Stomach (tissue), 9 donors: ENCODE results near the gene THAP7. TPM values are rescaled to one million over a fixed set of nuclear protein-coding genes. Genes with fewer than 3 reads are reported as not detected.

Experiments
- DNase-seq, 2 donors: peaks; one replicate each; pipeline versions ENCODE4 v3.0.0 to v3.0.0-alpha.2; 2013 to 2019
- H3K27ac ChIP-seq, 5 donors: fragments of 200-600 bp in 4 of 5; sonication (generic) in 4 of 5; one replicate each; pipeline ENCODE4 v1.5.1; 2013 to 2019; ENCODE audit warnings: mild to moderate bottlenecking in 1 of 5, moderate library complexity in 1 of 5
- H3K27me3 ChIP-seq, 3 donors: fragments of 200-600 bp; sonication (generic); one replicate each; pipeline ENCODE4 v1.5.1; 2017 to 2019; ENCODE audit warnings: mixed run types in 1 of 3
- H3K36me3 ChIP-seq, 4 donors: fragments of 200-600 bp; sonication (generic); 1 replicate in 3 of 4; 2 replicates in 1 of 4; pipeline ENCODE4 v1.5.1; 2016 to 2019
- H3K4me1 ChIP-seq, 4 donors: fragments of 200-600 bp; sonication (generic); one replicate each; pipeline ENCODE4 v1.5.1; 2016 to 2019
- H3K4me3 ChIP-seq, 4 donors: fragments of 200-600 bp; sonication (generic) in 3 of 4; one replicate each; pipeline ENCODE4 v1.5.1; 2016 to 2019; ENCODE audit warnings: mild to moderate bottlenecking in 1 of 4
- H3K9me3 ChIP-seq, 4 donors: fragments of 200-600 bp; sonication (generic); one replicate each; pipeline ENCODE4 v1.5.1; 2016 to 2019
- CTCF ChIP-seq, 7 experiments: fragments of 450-650 bp in 4 of 7; fragments of 200-600 bp in 3 of 7; sonication (generic) in 3 of 7; IDR thresholded peaks; one replicate each; pipeline ENCODE4 v1.5.1; 2016 to 2019; ENCODE audit warnings: antibody characterized with exemption in 7 of 7, control low read depth in 2 of 7, mild to moderate bottlenecking in 1 of 7
- EP300 ChIP-seq: sonication (generic); formaldehyde crosslinking; IDR thresholded peaks from one replicate; pipeline ENCODE4 v1.6.1; 2017; ENCODE audit warnings: antibody characterized with exemption
- POLR2A ChIP-seq, 4 donors: fragments of 450-650 bp; IDR thresholded peaks; one replicate each; pipeline ENCODE4 v1.6.1; 2016; ENCODE audit warnings: antibody characterized with exemption in 4 of 4, control low read depth in 2 of 4, mild to moderate bottlenecking in 1 of 4, moderate library complexity in 1 of 4
- POLR2AphosphoS5 ChIP-seq, 3 donors: sonication (generic); formaldehyde crosslinking; IDR thresholded peaks; one replicate each; pipeline ENCODE4 v1.6.1; 2016; ENCODE audit warnings: antibody characterized with exemption in 3 of 3
- WGBS, 5 donors: extraction: QIAGEN DNeasy Blood & Tissue Kit in 3 of 5; methylation state at CpG; one replicate each; pipeline versions ENCODE4 v1.1.5 to v1.1.7; 2013 to 2018; 5-methylcytosine and 5-hydroxymethylcytosine counted together
- intact Hi-C: fragments of 100-400 bp; cut with DNase I; formaldehyde crosslinking; loops from one replicate; pipeline ENCODE4 v1.15.1; 2023; ENCODE audit warnings: low total_unique reads
- polyA plus RNA-seq, 3 donors: library from polyadenylated mRNA; stranded (reverse); fragments of 200-250 nt; gene quantifications; one replicate each; pipeline ENCODE4 v1.2.3, GENCODE V29; 2013
- total RNA-seq, 5 donors: library from RNA; depleted of rRNA; stranded (reverse); fragments of >200 nt; gene quantifications; one replicate each; pipeline versions ENCODE4 v1.1.0 to v1.2.3, GENCODE V29; 2014 to 2016
- donor health status: healthy with polysubstance abuse.
- donor health status: Bipolar disorder and iron deficiency.
- donor health status: healthy.

The THAP7 gene
- total and polyA plus RNA-seq, 8 donors: 5.8 to 57.2 (median 42.1) TPM

DNA sequence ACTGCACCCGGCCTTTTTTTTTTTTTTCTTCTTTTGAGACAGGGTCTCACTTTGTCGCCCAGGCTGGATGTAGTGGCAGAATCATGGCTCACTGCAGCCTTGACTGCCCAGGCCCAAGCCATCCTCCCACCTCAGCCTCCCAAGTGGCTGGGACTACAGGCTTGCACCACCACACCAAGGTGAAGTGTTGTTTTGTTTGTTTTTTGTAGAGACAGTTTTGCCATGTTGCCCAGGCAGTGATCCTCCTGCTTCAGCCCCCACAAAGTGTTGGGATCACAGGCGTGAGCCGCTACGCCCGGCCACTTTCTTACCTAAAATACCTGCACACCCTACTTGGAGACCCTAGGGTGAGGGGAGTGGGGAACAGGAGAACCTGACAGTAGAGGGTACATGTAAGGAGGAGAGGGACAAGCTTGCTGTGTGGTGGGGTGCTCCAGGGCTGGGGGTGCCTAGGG, 39.4 kb downstream of the THAP7 start:
- no peaks in the 10 kb centered on the region for H3K9me3 ChIP-seq
- no peak for TF ChIP-seq EP300
- TF ChIP-seq POLR2A (IDR thresholded peaks at IDR 0.05): no peak
- no peak for TF ChIP-seq POLR2AphosphoS5 (IDR thresholded peaks at IDR 0.05)
- no peak for TF ChIP-seq CTCF (IDR thresholded peaks at IDR 0.05)
- no peak overlapping the region for H3K4me3 ChIP-seq
- intact Hi-C loops: loop anchor here (10.0 kb wide), 1 partner anchor 62 kb away; no protein-coding TSS in a partner anchor
- H3K27me3 ChIP-seq: peaks cover 0 to 33% (median 13%) of the 10 kb centered on the region in 3 donors
- H3K4me1 ChIP-seq: peaks cover 15 to 34% (median 22%) of the 10 kb centered on the region in 4 donors
- H3K27ac ChIP-seq: no peak overlapping the region
- 88 to 95% (median 93%) methylated on average over 5 to 6 of the region's 6 CpGs for WGBS, 5 donors
- H3K36me3 ChIP-seq: no peaks in the 10 kb centered on the region
- no peak for DNase-seq

DNA sequence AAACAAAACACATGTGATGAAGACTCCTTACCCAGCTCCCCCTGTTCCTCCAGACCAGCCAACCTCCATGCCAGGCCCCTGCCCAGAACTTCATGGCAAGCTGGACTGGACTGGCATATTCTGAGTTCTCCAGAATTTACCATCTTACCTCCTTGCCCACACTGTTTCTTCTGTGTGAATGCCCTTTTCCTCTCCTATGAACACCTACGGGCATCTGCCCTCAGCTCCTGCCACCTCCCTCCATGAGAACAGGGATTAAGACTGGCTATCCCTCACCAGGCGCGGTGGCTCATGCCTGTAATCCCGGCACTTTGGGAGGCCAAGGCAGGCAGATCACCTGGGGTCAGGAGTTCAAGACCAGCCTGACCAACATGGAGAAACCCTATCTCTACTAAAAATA, 41.3 kb downstream of the THAP7 start:
- Histone ChIP-seq H3K4me1 (peaks cover 25 to 44% (median 35%) of the 10 kb centered on the region in 4 donors), H3K27ac (no peak overlapping the region), H3K36me3 (no peaks in the 10 kb centered on the region), H3K4me3 (no peak overlapping the region), H3K27me3 (peaks cover 0 to 30% (median 13%) of the 10 kb centered on the region in 3 donors), H3K9me3 (no peaks in the 10 kb centered on the region)
- intact Hi-C loops: loop anchor here (10.0 kb wide), 1 partner anchor 64 kb away; no protein-coding TSS in a partner anchor
- no peak for DNase-seq
- TF ChIP-seq POLR2A (IDR thresholded peaks at IDR 0.05) (no peak), EP300 (no peak), POLR2AphosphoS5 (IDR thresholded peaks at IDR 0.05) (no peak), CTCF (IDR thresholded peaks at IDR 0.05) (no peak)
- 82 to 94% (median 90%) methylated on average over 4 of the region's 4 CpGs for WGBS, 5 donors

- no peak for TF ChIP-seq CTCF (IDR thresholded peaks at IDR 0.05)
- TF ChIP-seq POLR2A (IDR thresholded peaks at IDR 0.05): no peak
- no peak for TF ChIP-seq POLR2AphosphoS5 (IDR thresholded peaks at IDR 0.05)
- no peak for TF ChIP-seq EP300
- no peaks in the 10 kb centered on the region for H3K36me3 ChIP-seq
- H3K27me3 ChIP-seq: peaks cover 0 to 24% (median 8%) of the 10 kb centered on the region in 3 donors
- no peak overlapping the region for H3K27ac ChIP-seq
- no peaks in the 10 kb centered on the region for H3K9me3 ChIP-seq
- peaks cover 21 to 38% (median 30%) of the 10 kb centered on the region in 4 donors for H3K4me1 ChIP-seq
- DNase-seq: no peak
- H3K4me3 ChIP-seq: no peak overlapping the region
- 93 to 97% (median 95%) methylated on average over 13 to 20 of the region's 20 CpGs for WGBS, 5 donors
- intact Hi-C loops: loop anchor here (10.0 kb wide), 1 partner anchor 65 kb away; no protein-coding TSS in a partner anchor
Measured at GRCh38 chr22:20959578-20960461, 42.1 kb downstream of the THAP7 start.

DNA sequence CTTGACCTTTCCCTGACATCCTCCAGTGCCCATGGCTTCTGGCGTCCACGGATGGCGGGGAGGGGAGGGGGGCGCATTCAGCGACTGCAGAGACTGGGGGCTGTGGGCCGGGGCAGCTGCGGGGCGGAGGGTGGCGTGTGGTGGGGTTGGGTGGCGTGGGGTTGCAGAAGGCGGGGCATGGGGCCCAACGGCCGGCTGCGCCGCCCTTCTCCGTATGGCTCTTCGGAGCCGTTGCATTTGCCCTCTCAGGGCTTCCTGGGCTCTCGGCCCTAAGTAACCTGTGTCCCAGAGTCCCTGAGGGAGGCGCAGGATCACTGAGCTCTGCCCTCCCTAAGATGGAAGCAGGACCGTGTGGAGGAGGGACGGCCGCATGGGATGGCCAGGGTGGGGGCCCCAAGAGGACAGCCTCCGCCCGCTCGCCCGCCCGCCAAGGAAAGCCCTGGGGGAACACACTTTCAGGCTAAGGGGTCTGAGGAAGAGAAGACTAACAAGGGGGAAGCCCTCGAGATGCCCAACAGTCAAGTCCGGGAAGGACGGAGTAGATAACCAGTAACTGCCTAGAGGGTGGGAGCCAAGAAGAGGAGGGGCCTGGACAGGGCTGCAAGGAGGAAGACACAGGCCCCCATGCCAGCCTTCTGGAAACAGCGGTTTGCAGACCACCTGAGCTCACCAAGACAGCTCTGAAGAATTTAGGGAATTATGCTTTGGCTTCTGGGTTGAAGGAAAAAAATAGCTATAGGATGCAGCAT, 44.1 kb downstream of the THAP7 start:
- Histone ChIP-seq H3K9me3 (no peaks in the 10 kb centered on the region), H3K27me3 (peaks cover 0 to 4% (median 0%) of the 10 kb centered on the region in 3 donors), H3K36me3 (peaks cover 3 to 15% (median 14%) of the 10 kb centered on the region in 4 donors), H3K4me1 (peaks cover 15 to 40% (median 26%) of the 10 kb centered on the region in 4 donors), H3K4me3 (peak overlapping the region; percentile 63 to 76 (median 66)), H3K27ac (peak overlapping the region in 4 of 5 donors; percentile 53 to 66 (median 58))
- TF ChIP-seq POLR2AphosphoS5 (IDR thresholded peaks at IDR 0.05) (no peak), EP300 (no peak), CTCF (IDR thresholded peaks at IDR 0.05) (no peak), POLR2A (IDR thresholded peaks at IDR 0.05) (no peak)
- WGBS, 5 donors: 2 to 13% (median 7%) methylated on average over 28 to 32 of the region's 32 CpGs
- intact Hi-C loops: no loop called here
- peak; percentile 33 to 64 for DNase-seq
